Fibroblast of peridontal ligament (primary cell): ENCODE data around the gene CHM.
"Not testable (repeated sequence)": the region's sequence is repeated elsewhere in the genome, so short reads cannot be mapped to it uniquely, and the experiment has no call there.

Experiments used
- DNase-seq: peaks from one replicate; pipeline ENCODE4 v3.0.0-alpha.2; 2010; ENCODE audit errors: extremely low read depth

CHM gene

GRCh38 chrX:86047174-86047935, at the start of gene CHM:
TSS of gene CHM (minus strand) at chrX:86047558. CDS start at chrX:86047532, 26 bp downstream.
- peak; percentile 89 for DNase-seq

GRCh38 chrX:86078650-86079049, 31.3 kb upstream of the CHM start:
- no peak for DNase-seq

GRCh38 chrX:86066998-86067397, 19.6 kb upstream of the CHM start:
- DNase-seq: peak; percentile 1

- no peak for DNase-seq
Observed at GRCh38 chrX:86061407-86061806, 14.0 kb upstream of the CHM start.

- DNase-seq: no peak
Observed at GRCh38 chrX:86051741-86052140, 4.4 kb upstream of the CHM start.

GRCh38 chrX:86047936-86048280, 550 bp upstream of the CHM start:
- no peak for DNase-seq

GRCh38 chrX:86044216-86044615, 3.1 kb downstream of the CHM start:
- no peak for DNase-seq

- DNase-seq: no peak
Observed at GRCh38 chrX:86039625-86040568, 7.5 kb downstream of the CHM start.

GRCh38 chrX:86033385-86033784, 14.0 kb downstream of the CHM start:
- no peak for DNase-seq

- DNase-seq: peak; percentile 74
Observed at GRCh38 chrX:86028681-86029080, 18.7 kb downstream of the CHM start.

GRCh38 chrX:86023811-86024210, 23.5 kb downstream of the CHM start:
- no peak for DNase-seq

- DNase-seq: no peak
Observed at GRCh38 chrX:86021652-86022289, 25.6 kb downstream of the CHM start.

- no peak for DNase-seq
Observed at GRCh38 chrX:86016139-86016538, 31.2 kb downstream of the CHM start.

- not testable (repeated sequence) for DNase-seq
Observed at GRCh38 chrX:86014959-86015358, 32.4 kb downstream of the CHM start.

GRCh38 chrX:86014421-86014820, 32.9 kb downstream of the CHM start:
- DNase-seq: no peak

GRCh38 chrX:86013792-86014191, 33.6 kb downstream of the CHM start:
- DNase-seq: no peak

GRCh38 chrX:86012188-86012587, 35.2 kb downstream of the CHM start:
- no peak for DNase-seq

- not testable (repeated sequence) for DNase-seq
Observed at GRCh38 chrX:86009803-86010202, 37.6 kb downstream of the CHM start.

GRCh38 chrX:86007891-86008290, 39.5 kb downstream of the CHM start:
- DNase-seq: not testable (repeated sequence)

- peak; percentile 10 for DNase-seq
Observed at GRCh38 chrX:86002076-86002896, 45.1 kb downstream of the CHM start.

GRCh38 chrX:85998954-85999353, 48.4 kb downstream of the CHM start:
- DNase-seq: no peak
